Esophagus muscularis mucosa (tissue), 4 donors: ENCODE measurements around the gene B3GALT4. TPM values are rescaled to one million over a fixed set of nuclear protein-coding genes. Genes with fewer than 3 reads are reported as not detected.

ENCODE experiments used
- DNase-seq: peaks from one replicate; pipeline ENCODE4 v3.0.0-alpha.2; 2017; ENCODE audit errors: extremely low spot score
- H3K27ac ChIP-seq, 4 donors: fragments of 200-600 bp; sonication (generic); replicated peaks in 1 of 4; 1 replicate in 3 of 4; 2 replicates in 1 of 4; pipeline ENCODE4 v1.5.1; 2016 to 2019; ENCODE audit warnings: mild to moderate bottlenecking in 1 of 4
- H3K27me3 ChIP-seq, 4 donors: fragments of 200-600 bp; sonication (generic); one replicate each; pipeline versions ENCODE4 v1.5.1 to v1.6.0; 2016 to 2019
- H3K36me3 ChIP-seq, 4 donors: fragments of 200-600 bp; sonication (generic); one replicate each; pipeline ENCODE4 v1.5.1; 2016 to 2019
- H3K4me1 ChIP-seq, 4 donors: fragments of 200-600 bp; sonication (generic); one replicate each; pipeline ENCODE4 v1.5.1; 2016 to 2019
- H3K4me3 ChIP-seq, 4 donors: fragments of 200-600 bp; sonication (generic); 1 replicate in 2 of 4; 2 replicates in 2 of 4; pipeline ENCODE4 v1.5.1; 2016 to 2019; ENCODE audit warnings: mild to moderate bottlenecking in 4 of 4, moderate library complexity in 1 of 4
- H3K9me3 ChIP-seq, 4 donors: fragments of 200-600 bp; sonication (generic); 1 replicate in 3 of 4; 2 replicates in 1 of 4; pipeline ENCODE4 v1.5.1; 2016 to 2019
- CTCF ChIP-seq, 3 experiments: fragments of 200-600 bp in 2 of 3; fragments of 450-650 bp in 1 of 3; sonication (generic) in 2 of 3; IDR thresholded peaks; one replicate each; pipeline ENCODE4 v1.5.1; 2017 to 2019; ENCODE audit warnings: antibody characterized with exemption in 3 of 3, mild to moderate bottlenecking in 2 of 3, moderate library complexity in 1 of 3
- EP300 ChIP-seq: sonication (generic); formaldehyde crosslinking; IDR thresholded peaks from one replicate; pipeline ENCODE4 v1.6.1; 2017; ENCODE audit warnings: antibody characterized with exemption
- POLR2A ChIP-seq: fragments of 450-650 bp; IDR thresholded peaks from one replicate; pipeline ENCODE4 v1.6.1; 2017; ENCODE audit warnings: antibody characterized with exemption, moderate library complexity, mild to moderate bottlenecking, low read depth
- POLR2AphosphoS5 ChIP-seq, 2 donors: sonication (generic); formaldehyde crosslinking; IDR thresholded peaks; one replicate each; pipeline ENCODE4 v1.6.1; 2017; ENCODE audit warnings: antibody characterized with exemption in 2 of 2
- WGBS: methylation state at CpG from one replicate; pipeline ENCODE4 v1.1.5; 2018; 5-methylcytosine and 5-hydroxymethylcytosine counted together
- intact Hi-C: fragments of 100-400 bp; cut with DNase I; formaldehyde crosslinking; loops from one replicate; pipeline ENCODE4 v1.15.1; 2023
- total RNA-seq, 4 donors: library from RNA; depleted of rRNA; stranded (reverse); fragments of >200 nt; gene quantifications; one replicate each; pipeline versions ENCODE4 v1.1.0 to v1.2.1, GENCODE V29; 2016

B3GALT4 gene
- total RNA-seq, 4 donors from 2014 or later, result 13.1 to 26.8 (median 24.2) TPM

GRCh38 chr6:33296797-33297405 lies 20.0 kb downstream of the B3GALT4 start:
- peaks cover 18 to 56% (median 52%) of the 10 kb centered on the region in 4 donors for H3K36me3 ChIP-seq
- intact Hi-C loops, result no loop called here
- H3K9me3 ChIP-seq, result no peaks in the 10 kb centered on the region
- TF ChIP-seq EP300 (no peak), CTCF (IDR thresholded peaks at IDR 0.05) (no peak), POLR2A (no peak), POLR2AphosphoS5 (IDR thresholded peaks at IDR 0.05) (no peak)
- 59% methylated on average over 6 of the region's 12 CpGs for WGBS
- H3K27ac ChIP-seq, result peak overlapping the region; percentile 93 to 99 (median 98)
- DNase-seq, result no peak
- peak overlapping the region; percentile 69 to 98 (median 82) for H3K4me3 ChIP-seq
- no peaks in the 10 kb centered on the region for H3K27me3 ChIP-seq
- H3K4me1 ChIP-seq, result peaks cover 28 to 60% (median 40%) of the 10 kb centered on the region in 4 donors

- H3K4me1 ChIP-seq, result peaks cover 28 to 60% (median 41%) of the 10 kb centered on the region in 4 donors
- TF ChIP-seq CTCF (IDR thresholded peaks at IDR 0.05) (no peak), POLR2AphosphoS5 (IDR thresholded peaks at IDR 0.05) (no peak), EP300 (no peak), POLR2A (no peak)
- peaks cover 12 to 56% (median 52%) of the 10 kb centered on the region in 4 donors for H3K36me3 ChIP-seq
- WGBS, result 9% methylated on average over 9 of the region's 16 CpGs
- peak overlapping the region; percentile 69 to 98 (median 82) for H3K4me3 ChIP-seq
- H3K9me3 ChIP-seq, result no peaks in the 10 kb centered on the region
- intact Hi-C loops, result no loop called here
- no peaks in the 10 kb centered on the region for H3K27me3 ChIP-seq
- peak overlapping the region; percentile 93 to 99 (median 98) for H3K27ac ChIP-seq
- no peak for DNase-seq
Observed at GRCh38 chr6:33297406-33297955, 20.6 kb downstream of the B3GALT4 start.

- H3K27me3 ChIP-seq, result no peaks in the 10 kb centered on the region
- intact Hi-C loops, result no loop called here
- H3K9me3 ChIP-seq, result no peaks in the 10 kb centered on the region
- H3K4me1 ChIP-seq, result peaks cover 28 to 60% (median 41%) of the 10 kb centered on the region in 4 donors
- peak; percentile 94 for DNase-seq
- peaks cover 14 to 56% (median 52%) of the 10 kb centered on the region in 4 donors for H3K36me3 ChIP-seq
- H3K27ac ChIP-seq, result peak overlapping the region; percentile 93 to 99 (median 98)
- TF ChIP-seq CTCF (IDR thresholded peaks at IDR 0.05) (no peak), POLR2AphosphoS5 (IDR thresholded peaks at IDR 0.05) (peak; percentile 33 to 77)
- WGBS, result 1% methylated on average over 31 of the region's 42 CpGs
- H3K4me3 ChIP-seq, result peak overlapping the region; percentile 69 to 98 (median 82)
Observed at GRCh38 chr6:33297956-33298772, 21.2 kb downstream of the B3GALT4 start.

GRCh38 chr6:33298773-33299236 lies 21.9 kb downstream of the B3GALT4 start, which contains the start of gene RGL2:
TSS of gene RGL2 (minus strand) at chr6:33298942. CDS start at chr6:33298610, 332 bp downstream.
- Histone ChIP-seq H3K4me3 (peak within 1 kb of the TSS; percentile 69 to 98 (median 82)), H3K27ac (peak within 1 kb of the TSS; percentile 93 to 99 (median 98)), H3K27me3 (no peaks in the 10 kb centered on the region), H3K9me3 (no peaks in the 10 kb centered on the region), H3K36me3 (peaks cover 18 to 56% (median 52%) of the 10 kb centered on the region in 4 donors), H3K4me1 (peaks cover 28 to 60% (median 42%) of the 10 kb centered on the region in 4 donors)
- TF ChIP-seq POLR2A (no peak), CTCF (IDR thresholded peaks at IDR 0.05) (no peak)
- peak; percentile 96 for DNase-seq
- intact Hi-C loops, result no loop called here
- WGBS, result no CpG with 5 or more reads among the region's 34 CpGs
